ENCODE results near the gene ABCC1.

Gene ABCC1

DNA sequence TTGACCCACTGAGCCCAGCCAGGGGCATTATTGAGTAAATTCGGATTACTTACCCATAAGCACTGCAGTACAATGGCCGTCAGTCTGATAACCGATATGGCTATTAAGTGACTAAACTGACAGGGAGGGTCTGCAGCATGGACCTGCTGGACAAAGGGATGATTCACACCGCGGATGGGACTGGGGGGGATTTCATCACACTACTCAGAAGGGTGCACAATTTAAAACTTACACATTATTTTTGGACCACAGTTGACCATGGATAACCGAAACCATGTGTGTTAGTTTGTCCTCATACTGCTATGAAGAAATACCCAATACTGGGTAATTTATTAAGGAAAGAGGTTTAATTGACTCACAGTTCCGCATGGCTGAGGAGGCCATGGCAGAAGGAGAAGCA is 167.4 kb downstream of the ABCC1 start:
- DNase-seq = no peak

DNA sequence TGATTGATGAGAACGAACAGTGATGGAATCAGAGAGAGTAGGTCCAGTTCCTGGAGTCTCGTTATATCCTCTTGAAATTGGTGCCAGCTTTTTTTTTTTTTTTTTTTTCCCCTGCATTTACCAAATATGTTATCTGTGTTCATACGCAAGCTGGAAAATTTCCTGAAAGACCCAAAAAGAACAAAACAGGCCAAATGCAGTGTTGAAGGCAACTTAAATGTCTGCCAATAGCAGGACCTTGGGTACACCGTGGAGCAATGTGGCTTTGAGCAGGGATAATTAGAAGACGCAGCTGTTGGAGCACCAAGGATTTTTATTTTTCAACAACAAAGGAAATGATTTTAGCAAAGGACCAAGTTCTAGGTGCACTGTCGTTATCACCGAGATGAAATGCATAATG is 168.9 kb downstream of the ABCC1 start:
- no peak for DNase-seq

DNA sequence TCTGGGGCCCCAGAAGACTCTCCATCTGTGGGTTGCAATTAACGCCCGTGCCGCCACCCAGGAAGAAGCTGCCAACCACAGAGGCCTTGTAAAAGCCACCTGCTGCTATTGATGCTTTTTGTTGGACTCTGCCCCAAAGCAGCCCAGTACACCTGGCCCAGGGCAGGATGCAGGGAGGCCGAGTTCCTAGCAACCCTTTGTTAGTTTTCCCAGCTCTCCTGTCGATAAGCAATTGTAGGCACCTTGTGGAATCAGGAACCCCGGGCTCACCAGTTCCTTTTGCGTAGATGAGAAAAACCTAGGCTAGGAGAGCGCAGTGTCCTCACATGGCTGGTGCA is 170.6 kb downstream of the ABCC1 start:
- DNase-seq = no peak

DNA sequence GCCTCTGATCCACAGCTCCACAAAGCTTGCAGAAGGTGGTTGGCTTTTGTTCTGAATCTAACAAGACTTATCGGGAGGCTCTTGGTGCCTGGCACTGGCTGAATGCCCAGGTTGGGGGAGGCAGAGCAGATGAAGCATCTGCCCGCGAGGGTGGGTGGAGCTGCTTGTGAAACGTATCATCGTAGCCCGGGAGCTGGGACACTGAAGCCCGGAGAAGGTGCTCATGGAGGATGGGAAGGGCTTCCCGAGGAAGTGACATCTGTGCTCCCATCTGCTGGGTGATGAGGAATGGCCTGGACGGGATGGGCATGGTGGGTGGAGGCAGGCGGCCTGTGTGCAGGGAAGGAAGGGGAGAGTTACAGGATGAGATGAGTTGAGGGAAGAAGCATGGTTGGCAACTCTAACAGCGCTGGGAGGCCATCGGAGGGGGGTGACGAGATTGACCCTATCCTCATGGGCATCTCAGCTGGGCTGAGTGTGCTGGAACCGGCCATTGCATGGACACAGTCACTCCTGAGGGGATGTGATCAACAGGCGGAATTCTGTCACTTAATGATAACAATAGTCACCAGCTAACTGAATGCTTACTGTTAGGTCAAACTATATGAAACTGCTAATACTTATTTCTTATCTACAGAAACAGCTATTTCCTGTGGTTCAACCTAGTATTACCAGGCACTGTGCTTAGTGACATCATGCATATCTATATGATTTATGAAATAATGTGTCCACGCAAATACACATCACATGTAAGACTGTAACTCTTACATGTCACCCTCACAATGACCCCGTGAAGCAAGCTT is 171.2 kb downstream of the ABCC1 start:
- no peak for DNase-seq

DNA sequence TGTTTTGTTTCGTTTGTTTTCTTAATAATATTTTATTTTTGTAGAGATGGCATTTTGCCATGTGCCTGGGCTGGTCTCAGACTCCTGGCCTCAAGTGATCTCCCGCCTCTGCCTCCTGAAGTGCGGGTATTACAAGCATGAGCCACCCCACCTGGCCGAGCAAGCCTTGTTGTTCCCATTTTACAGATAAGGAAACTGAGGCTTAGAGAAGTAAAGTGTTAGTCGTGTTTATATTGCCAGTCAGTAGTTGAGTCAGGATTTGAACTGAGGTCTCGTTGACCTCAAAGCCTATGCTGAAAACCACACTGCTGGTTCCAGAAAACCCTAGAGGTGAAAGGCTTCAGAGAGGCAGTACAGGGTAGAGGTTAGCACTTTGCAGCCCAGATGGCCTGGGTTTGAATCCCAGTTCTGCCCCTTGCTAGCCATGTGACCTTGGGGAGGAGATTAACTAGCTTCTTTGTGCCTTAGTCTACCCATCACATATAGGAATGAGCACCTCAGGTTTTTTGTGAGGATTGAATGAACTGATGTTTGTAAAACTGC is 171.8 kb downstream of the ABCC1 start:
- DNase-seq = no peak

DNA sequence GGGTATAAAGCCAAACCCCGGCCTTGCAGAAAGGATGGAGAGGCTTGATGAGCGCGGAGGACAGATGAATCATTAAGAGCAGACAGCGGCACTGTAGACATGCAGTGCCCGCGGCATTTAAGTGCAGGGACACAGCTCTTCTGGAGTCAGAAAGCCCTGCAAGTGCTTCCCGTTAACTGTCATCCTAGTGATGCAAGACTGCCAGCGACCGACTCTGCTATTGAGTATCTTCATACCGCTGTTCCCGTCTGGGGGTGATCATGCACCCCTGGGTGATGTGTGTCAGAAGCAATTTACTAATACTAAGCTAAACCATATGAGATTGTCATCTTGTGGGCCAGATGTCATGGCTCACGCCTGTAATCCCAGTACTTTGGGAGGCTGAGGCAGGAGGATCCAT is 172.8 kb downstream of the ABCC1 start:
- no peak for DNase-seq

DNA sequence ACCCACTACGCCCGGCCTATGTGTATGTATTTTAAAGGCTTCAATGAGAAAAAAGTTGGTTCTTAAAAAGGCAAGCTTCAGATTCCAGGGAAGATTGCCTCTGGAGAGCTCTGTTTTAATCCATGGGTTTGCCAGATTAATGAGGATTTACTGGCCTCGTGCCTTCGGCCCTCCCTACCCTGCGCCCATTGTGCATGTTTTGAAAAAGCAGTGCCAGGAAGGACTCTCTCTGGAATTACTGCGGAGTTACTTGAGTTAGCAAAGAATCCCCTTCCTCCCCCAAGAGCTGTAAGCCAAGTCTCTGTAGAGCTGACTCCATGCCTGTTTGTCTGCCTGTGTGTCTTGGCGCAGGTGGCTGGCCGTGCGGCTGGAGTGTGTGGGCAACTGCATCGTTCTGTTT is 175.0 kb downstream of the ABCC1 start:
- no peak for DNase-seq

DNA sequence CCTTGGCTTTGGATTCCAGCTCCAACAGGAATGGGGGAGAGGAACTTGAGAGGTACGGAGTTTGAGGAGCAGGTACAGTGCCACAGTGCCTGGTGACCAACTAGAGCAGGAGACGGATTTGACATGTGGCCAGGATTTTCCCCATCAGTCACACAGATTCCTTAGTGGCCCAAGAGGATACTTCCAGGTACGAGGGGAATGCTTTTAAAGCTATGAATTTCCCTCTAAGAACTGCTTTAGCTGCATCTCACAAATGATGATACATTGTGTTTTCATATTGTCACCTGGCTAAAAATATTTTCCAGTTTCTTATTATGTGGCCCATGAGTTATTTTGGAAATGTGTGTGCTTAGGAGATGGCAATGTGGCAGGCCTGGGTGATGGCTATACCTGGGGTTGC is 175.6 kb downstream of the ABCC1 start:
- no peak for DNase-seq

DNA sequence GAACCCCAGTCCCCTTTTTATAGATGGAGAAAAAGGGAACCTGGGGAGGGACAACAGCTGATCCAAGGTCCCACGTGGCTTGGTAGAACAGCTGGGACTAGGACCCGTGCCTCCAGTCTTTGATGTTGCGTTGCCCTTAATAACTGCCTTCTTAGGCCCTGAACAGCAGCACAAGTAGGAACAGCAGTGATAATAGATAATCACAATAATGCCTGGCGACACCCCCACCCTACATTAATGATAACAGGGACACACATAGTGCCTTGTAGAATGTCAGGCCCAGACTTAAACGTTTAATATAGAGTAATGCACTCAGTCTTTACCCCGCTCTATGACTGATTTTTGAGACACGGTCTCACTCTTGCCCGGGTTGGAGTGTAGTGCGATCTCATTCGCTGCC is 177.5 kb downstream of the ABCC1 start:
- DNase-seq = no peak

DNA sequence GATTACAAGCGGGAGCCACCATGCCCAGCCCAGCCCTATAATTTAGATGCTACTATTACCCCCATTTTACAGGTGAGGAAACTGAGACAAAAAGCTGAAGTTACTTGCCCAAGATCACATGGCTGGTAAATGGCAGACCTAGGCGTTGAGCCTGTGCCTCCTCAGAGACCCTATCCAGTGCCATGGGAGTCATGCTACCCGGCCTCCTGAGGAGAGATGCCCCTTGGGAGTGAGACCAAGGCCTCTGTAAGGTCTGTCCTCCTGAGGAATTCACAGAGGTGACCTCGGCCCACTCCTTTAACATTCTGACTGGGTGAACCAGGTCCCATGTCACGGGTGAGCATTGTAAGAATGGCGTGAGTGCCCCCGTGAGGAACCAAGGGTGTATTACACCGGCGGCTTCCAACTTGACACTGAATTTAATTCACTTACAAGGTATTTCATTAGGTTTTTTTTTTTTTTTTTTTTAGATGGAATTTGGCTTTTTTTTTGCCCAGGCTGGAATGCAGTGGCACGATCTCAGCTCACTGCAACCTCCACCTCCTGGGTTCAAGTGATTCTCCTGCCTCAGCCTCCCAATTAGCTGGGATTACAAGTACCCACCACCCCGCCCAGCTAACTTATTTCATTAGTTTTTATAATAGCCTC is 178.2 kb downstream of the ABCC1 start:
- no peak for DNase-seq

DNA sequence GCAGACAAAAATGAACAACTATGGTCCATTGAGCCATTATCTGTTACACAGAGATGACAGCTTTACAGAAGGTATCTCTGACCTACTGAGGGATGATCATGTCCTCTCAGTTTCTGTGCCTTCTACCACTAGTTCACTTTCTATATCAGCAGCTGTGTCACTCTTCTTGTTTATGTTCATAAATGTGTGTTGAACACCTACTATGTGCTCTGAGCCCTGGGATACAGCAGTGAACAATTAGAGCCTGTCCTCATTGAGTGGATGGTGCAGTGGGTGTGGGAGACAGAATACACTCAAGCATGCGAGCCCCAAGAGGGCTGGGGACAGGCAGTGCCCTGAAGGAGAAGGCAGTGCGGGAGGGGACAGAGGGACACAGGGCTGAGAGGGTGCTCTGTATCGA is 181.8 kb downstream of the ABCC1 start:
- no peak for DNase-seq

DNA sequence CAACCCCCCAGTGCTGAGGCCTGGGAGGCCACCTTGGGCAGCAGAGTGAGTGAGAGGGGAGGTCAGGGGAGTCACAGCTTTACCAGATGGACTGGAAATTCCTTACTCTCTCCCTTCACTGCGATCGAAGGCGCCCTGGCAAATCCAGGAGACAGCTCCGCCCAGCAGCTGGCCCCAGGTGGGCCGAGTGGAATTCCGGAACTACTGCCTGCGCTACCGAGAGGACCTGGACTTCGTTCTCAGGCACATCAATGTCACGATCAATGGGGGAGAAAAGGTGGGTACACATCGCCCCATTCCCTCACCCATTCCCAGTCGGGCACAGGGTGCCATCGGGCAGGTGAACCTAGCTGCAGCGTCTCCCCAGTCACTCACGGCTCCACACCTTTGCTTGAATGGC is 182.2 kb downstream of the ABCC1 start:
- no peak for DNase-seq

DNA sequence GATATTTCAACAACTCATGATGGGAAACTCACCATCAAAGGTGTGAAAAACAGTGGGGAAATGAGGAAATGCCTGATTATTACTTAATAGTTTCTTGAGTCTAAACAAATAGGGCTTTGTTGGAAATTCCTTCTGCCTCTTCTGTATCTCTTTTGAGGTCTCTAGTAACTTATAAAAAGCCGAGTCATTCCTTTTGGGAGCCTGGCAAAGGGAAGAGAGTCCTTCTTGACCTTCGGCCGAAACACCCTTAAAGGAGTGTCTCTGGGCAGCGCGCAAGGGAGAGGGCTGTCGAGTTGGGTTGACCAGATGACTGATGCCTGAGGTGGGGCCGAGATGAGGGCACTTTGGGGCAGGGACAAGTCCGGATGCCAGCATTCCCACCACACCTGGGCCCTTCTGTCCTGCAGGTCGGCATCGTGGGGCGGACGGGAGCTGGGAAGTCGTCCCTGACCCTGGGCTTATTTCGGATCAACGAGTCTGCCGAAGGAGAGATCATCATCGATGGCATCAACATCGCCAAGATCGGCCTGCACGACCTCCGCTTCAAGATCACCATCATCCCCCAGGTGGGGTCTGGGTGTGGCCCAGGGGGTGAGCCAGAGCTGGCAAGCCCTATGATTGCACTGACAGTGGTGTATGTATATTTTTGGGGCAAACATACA is 184.7 kb downstream of the ABCC1 start:
- no peak for DNase-seq

DNA sequence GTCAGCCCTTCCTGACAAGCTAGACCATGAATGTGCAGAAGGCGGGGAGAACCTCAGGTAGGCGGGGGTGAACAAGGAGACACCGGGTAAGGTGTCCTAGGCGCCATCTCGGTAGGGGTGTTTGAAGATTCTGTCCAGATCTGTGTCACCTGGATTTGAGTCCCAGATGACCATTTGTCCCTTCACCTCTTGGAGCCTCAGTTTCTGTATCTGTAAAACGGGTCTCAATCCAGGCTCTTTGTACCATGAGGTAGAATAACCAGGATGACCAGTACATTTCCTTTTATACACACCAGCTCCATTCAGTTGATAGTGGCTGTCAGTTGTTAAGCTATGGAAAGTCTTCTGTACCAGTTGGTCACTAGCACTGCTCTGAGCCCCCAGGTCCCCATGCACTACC is 187.2 kb downstream of the ABCC1 start:
- DNase-seq = no peak

DNA sequence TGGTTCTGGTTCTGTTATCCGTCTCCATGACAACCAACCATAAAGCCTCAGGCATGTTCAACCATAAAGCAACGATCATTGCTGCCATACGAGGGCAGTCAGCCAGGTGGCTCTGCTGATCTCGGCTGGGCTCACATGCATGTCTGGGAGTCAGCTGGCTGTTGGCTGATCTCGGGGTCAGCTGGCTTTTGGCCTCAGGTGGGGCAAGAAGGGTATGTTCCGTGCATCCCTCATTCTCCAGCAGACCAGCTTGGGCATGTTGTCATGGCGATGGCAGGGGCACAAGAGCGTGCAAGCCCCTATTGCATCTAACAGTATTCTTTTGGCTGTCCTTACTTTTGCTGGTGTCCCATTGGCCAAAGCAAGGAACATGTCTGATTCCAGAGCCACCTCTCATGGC is 187.7 kb downstream of the ABCC1 start:
- DNase-seq = no peak

DNA sequence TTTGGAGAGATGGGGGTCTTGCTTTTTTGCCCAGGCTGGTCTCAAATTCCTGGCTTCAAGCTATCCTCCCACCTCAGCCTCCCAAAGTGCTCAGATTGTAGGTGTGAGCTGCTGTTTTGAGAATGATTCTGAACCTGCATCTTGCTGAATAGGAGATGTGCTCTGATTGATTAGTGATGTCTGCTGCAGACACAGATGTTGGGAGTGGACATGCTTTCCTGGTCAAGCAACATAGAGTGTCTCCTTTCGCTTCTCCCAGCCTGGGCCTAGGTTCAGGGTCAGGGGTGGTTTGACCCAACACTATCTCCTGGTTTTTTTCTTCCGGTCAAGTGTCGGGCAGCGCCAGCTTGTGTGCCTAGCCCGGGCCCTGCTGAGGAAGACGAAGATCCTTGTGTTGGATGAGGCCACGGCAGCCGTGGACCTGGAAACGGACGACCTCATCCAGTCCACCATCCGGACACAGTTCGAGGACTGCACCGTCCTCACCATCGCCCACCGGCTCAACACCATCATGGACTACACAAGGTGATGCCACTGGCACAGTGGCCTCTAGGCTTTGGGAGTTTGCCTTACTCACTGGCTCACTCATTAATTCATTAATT is 188.7 kb downstream of the ABCC1 start:
- no peak for DNase-seq

DNA sequence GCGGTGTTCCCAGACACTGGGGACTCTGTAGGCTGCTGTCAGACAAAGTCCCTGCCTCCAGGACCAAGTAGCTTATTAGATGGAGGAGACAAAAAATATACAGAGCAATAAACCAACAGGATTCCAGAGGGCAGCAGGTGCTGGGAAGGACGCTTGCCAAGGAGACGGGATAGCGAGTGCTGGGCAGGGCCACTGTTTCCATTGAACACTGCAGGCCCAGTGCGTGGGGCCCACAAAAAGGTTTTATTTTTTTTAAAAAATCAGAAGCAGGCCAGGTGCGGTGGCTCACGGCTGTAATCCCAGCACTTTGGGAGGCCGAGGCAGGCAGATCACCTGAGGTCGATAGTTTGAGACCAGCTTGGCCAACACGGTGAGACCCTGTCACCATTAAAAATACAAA is 189.6 kb downstream of the ABCC1 start:
- DNase-seq = no peak

DNA sequence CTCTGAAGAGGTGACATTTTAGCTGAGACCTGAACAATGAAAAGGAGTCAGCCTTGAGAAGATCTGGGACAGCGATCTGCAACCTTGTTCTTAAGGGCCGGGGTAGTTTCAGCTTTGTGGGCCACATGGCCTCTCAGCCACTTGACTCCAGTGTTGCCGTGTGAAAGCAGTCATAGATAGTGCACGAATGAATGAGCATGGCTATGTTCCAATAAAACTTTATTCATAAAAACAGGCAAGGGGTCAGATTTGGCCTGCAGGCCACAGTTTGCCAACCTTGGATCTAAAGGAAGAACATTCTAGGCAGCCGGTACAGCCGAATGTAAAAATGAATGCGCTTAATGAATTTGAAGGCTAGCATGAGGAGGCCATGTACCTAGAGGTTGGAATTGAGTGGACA is 190.4 kb downstream of the ABCC1 start:
- no peak for DNase-seq

DNA sequence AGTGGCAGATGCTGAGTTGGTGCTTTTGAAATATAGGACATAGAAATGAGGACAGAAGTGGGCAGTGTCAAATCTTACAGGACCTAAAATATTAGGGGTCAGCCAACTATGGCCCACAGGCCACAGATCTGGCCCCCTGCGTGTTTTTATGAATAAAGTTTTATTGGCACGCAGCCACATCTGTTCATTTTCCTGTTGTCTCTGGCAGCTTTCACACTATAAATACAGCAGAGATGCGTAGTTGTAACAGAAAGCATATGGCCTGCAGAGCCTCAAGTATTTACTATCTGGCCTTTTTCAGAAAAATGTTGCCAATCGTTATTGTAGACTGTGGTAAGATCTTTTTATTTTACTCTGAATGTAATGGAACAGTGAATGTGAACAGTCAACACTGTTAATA is 191.1 kb downstream of the ABCC1 start:
- DNase-seq = no peak

DNA sequence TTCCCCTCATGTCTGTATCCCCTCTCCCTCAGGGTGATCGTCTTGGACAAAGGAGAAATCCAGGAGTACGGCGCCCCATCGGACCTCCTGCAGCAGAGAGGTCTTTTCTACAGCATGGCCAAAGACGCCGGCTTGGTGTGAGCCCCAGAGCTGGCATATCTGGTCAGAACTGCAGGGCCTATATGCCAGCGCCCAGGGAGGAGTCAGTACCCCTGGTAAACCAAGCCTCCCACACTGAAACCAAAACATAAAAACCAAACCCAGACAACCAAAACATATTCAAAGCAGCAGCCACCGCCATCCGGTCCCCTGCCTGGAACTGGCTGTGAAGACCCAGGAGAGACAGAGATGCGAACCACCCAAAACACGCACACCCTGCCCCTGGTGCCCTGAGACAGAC is 191.7 kb downstream of the ABCC1 start:
- DNase-seq = no peak

DNA sequence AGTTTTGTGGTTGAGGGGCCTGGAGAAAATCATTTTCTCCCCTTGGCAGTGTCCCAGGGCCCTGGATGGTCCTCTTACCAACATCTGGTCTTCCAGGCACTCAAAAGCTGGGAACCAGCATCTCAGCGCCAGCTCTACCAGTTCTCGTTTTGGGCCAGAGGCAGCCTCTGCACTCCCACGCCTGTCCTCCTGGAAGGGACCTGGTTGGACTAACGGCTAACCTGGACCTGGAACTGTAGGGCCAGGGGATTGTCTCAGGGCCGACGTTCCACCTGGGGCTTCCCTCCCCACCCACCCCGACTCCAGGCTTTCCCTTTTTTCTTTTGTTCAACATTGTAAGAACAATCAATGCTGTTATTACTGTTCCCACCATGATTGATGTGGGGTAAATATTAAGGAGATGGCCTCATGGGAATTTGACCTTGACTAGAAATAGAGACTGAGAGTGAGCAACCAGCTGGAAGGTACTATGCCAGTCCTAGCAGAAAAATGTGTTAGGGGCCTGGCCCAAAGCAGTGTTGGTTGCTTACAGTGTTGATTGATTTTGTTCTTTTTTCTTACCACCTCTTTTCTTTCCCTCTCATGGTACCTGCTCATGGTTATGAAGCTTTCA is 192.5 kb downstream of the ABCC1 start:
- no peak for DNase-seq

DNA sequence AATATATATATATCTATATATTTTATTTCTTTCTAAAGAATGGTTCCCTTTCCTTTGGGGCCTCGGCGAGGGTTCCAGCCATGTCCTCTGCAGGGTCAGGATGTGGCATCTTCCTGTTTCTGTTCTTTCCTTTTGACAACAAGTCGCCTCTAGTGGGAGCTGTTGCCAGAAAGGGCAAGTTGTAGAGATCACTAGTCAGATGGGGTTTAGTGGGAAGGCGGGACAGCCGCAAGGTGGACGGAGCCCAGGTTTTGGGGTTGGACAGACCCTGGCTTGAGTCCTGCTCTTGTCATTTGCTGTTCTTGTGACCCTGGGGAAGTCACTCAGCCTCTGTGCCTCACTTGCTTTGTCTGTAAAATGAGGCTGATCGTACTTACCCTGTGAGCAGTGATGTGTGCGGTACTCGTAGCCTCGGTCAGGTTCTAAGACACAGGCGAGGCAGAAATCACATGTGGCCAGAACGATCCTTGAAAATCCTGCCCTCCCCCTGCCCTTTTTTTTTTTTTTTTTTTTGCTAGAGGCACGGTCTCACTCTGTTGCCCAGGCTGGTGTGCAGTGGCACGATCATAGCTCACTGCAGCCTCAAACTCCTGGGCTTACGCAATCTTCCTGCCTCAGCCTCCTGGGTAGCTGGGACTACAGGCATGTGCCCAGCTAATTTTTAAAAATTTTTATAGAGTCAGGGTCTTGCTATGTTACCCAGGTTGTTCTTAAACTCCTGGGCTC is 193.8 kb downstream of the ABCC1 start:
- DNase-seq = no peak

DNA sequence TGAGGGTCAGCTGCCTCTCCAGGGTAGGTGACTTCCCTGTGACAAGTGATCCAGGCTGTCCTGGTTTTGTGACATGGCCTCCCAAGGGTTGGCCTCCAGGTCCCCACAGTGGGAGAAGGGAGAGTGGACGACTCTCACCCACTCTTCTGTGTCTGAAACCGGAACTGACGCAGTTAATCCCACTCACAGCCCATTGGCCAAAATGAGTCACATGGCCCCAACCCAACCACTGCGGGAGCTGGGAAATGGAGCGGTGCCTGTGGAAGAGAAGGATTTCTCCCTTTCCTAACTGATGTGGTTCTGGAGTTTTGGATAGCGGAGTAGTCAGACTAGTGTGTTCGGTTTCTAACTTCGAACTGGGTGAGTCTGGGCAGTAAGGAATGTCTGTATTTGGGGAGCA is 194.5 kb downstream of the ABCC1 start:
- no peak for DNase-seq

Measured in GOT3 (cell line).